OCI-LY3 (cell line): ENCODE results near the gene CEP85L.

Source experiments
- H2AFZ ChIP-seq: fragments of 200-600, 300-600 bp; shearing (Covaris generic); 2 replicates; pipeline ENCODE4 v1.6.0; 2014; ENCODE audit warnings: antibody characterized with exemption, low read depth, low read length
- H3K27ac ChIP-seq: fragments of 200-600, 300-600 bp; sonication (generic); 2 replicates; pipeline ENCODE4 v1.5.1; 2014; ENCODE audit warnings: mild to moderate bottlenecking, low read length, moderate library complexity, mixed read lengths
- H3K27me3 ChIP-seq: fragments of 200-600, 300-600 bp; sonication (generic); 2 replicates; pipeline ENCODE4 v1.6.1; 2014; ENCODE audit warnings: low read depth, low read length, mixed read lengths
- H3K36me3 ChIP-seq: fragments of 200-600, 300-600 bp; sonication (generic); replicated peaks from 2 replicates; pipeline ENCODE3; 2014; ENCODE audit warnings: low read depth, low read length, mixed read lengths
- H3K4me1 ChIP-seq: fragments of 300-600, 200-600 bp; sonication (generic); 2 replicates; pipeline ENCODE4 v1.6.1; 2014; ENCODE audit warnings: low read length, mixed read lengths
- H3K4me2 ChIP-seq: fragments of 200-600, 300-600 bp; sonication (generic); 2 replicates; pipeline ENCODE4 v1.6.1; 2014; ENCODE audit warnings: low read length, mixed read lengths
- H3K4me3 ChIP-seq: fragments of 300-600, 200-600 bp; sonication (generic); 2 replicates; pipeline ENCODE4 v1.5.1; 2014; ENCODE audit warnings: antibody characterized with exemption, mild to moderate bottlenecking, low read length, moderate library complexity
- H3K79me2 ChIP-seq: fragments of 300-600, 200-600 bp; shearing (Covaris generic); 2 replicates; pipeline ENCODE4 v1.6.1; 2014; ENCODE audit warnings: mild to moderate bottlenecking, low read length, mixed read lengths
- H3K9ac ChIP-seq: fragments of 300-600, 200-600 bp; shearing (Covaris generic); 2 replicates; pipeline ENCODE4 v1.6.0; 2014; ENCODE audit warnings: mild to moderate bottlenecking, low read length, moderate library complexity
- H3K9me3 ChIP-seq: fragments of 200-600, 300-600 bp; shearing (Covaris generic); 2 replicates; pipeline ENCODE4 v1.6.1; 2014; ENCODE audit warnings: low read length, mixed read lengths; ENCODE audit not compliant: insufficient read depth
- H4K20me1 ChIP-seq: fragments of 200-600, 300-600 bp; sonication (generic); 2 replicates; pipeline ENCODE4 v1.6.1; 2016; ENCODE audit warnings: low read length, mixed read lengths; ENCODE audit not compliant: insufficient read depth
- EZH2phosphoT487 ChIP-seq: fragments of 200-600 bp; shearing (Covaris generic); IDR thresholded peaks from 2 replicates; pipeline ENCODE4 v1.6.1; 2018; ENCODE audit warnings: antibody characterized with exemption, mixed run types, low read depth
- TF ChIP-seq, protein P1 (sequence below): fragments of 200-600, 300-600 bp; sonication (generic); IDR thresholded peaks from 2 replicates; pipeline ENCODE4 v1.5.1; 2014; ENCODE audit warnings: antibody characterized with exemption, low read length, low read depth

The CEP85L gene

DNA sequence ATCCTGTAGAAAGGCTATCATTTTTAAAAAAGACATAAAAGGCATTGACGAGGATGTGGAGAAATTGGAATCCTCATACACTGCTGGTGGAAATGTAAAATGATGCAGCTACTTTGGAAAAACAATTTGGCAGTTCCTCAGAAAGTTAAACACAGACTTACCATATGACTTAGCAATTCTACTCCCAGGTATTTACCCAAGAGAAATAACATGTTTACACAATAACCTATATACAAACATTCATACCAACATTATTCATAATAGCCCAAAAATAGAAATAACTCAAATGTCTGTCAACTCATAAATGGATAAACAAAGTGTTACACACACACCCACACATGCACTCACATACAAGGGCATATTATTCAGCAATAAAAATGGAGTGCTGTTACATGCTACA is 23.4 kb upstream of the CEP85L start:
- no peak overlapping the region for H3K4me2 ChIP-seq
- H3K27me3 ChIP-seq, result no peaks in the 10 kb centered on the region
- no peaks in the 10 kb centered on the region for H3K79me2 ChIP-seq
- no peaks in the 10 kb centered on the region for H4K20me1 ChIP-seq
- H3K9ac ChIP-seq, result no peak overlapping the region
- H3K9me3 ChIP-seq, result no peaks in the 10 kb centered on the region
- no peaks in the 10 kb centered on the region for H3K36me3 ChIP-seq
- no peak overlapping the region for H3K4me3 ChIP-seq
- no peak overlapping the region for H2AFZ ChIP-seq
- H3K4me1 ChIP-seq, result no peaks in the 10 kb centered on the region
- no peak overlapping the region for H3K27ac ChIP-seq
- TF ChIP-seq EZH2phosphoT487, result no peak
- TF ChIP-seq, protein P1, sequence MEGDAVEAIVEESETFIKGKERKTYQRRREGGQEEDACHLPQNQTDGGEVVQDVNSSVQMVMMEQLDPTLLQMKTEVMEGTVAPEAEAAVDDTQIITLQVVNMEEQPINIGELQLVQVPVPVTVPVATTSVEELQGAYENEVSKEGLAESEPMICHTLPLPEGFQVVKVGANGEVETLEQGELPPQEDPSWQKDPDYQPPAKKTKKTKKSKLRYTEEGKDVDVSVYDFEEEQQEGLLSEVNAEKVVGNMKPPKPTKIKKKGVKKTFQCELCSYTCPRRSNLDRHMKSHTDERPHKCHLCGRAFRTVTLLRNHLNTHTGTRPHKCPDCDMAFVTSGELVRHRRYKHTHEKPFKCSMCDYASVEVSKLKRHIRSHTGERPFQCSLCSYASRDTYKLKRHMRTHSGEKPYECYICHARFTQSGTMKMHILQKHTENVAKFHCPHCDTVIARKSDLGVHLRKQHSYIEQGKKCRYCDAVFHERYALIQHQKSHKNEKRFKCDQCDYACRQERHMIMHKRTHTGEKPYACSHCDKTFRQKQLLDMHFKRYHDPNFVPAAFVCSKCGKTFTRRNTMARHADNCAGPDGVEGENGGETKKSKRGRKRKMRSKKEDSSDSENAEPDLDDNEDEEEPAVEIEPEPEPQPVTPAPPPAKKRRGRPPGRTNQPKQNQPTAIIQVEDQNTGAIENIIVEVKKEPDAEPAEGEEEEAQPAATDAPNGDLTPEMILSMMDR, result no peak

DNA sequence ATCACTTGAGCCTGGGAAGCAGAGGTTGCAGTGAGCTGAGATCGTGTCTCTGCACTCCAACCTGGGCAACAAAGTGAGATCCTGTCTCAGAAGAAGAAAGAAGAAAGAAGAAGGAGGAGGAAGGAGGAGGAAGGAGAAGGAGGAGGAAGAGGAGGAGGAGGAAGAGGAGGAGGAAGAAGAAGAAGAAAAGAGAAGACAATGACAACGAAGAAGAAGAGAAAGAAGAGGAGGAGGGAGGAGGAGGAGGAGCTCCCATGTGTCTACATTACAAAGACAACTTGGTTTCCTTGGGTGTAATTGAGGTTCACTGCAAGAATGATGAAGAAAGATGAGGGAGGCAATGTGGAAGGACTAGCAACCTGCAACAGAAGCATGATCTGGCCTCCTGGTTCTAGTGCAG is 21.3 kb upstream of the CEP85L start:
- Histone ChIP-seq H3K4me2 (no peak overlapping the region), H4K20me1 (no peaks in the 10 kb centered on the region), H3K27ac (no peak overlapping the region), H3K79me2 (no peaks in the 10 kb centered on the region), H3K9me3 (no peaks in the 10 kb centered on the region), H3K4me3 (no peak overlapping the region), H2AFZ (no peak overlapping the region), H3K27me3 (no peaks in the 10 kb centered on the region), H3K36me3 (no peaks in the 10 kb centered on the region), H3K4me1 (no peaks in the 10 kb centered on the region), H3K9ac (no peak overlapping the region)
- TF ChIP-seq, protein P1, result no peak
- TF ChIP-seq EZH2phosphoT487, result no peak

DNA sequence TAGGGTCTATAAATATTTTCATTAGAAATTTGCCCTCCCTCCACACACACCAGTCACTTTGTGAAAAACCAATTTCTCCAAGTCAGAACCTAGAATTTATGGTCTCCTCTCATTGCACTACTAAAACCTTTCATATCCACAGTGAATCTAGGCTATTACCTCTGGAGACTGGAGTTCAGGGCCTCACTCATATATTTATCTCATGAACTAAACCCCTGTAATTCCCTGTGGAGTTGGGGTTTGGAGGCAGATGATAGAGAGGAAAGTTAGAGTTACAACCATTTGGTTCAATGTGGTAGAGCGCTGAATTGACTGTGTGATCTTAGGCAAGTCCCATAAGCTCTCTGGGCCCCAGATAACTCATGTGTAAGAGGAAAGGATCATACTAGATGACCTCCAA is 18.2 kb upstream of the CEP85L start:
- Histone ChIP-seq H3K4me2 (no peak overlapping the region), H2AFZ (no peak overlapping the region), H3K27me3 (no peaks in the 10 kb centered on the region), H3K9me3 (no peaks in the 10 kb centered on the region), H3K9ac (no peak overlapping the region), H3K36me3 (no peaks in the 10 kb centered on the region), H4K20me1 (no peaks in the 10 kb centered on the region), H3K79me2 (no peaks in the 10 kb centered on the region), H3K4me1 (no peaks in the 10 kb centered on the region), H3K27ac (no peak overlapping the region), H3K4me3 (no peak overlapping the region)
- TF ChIP-seq, protein P1, result no peak
- no peak for TF ChIP-seq EZH2phosphoT487

DNA sequence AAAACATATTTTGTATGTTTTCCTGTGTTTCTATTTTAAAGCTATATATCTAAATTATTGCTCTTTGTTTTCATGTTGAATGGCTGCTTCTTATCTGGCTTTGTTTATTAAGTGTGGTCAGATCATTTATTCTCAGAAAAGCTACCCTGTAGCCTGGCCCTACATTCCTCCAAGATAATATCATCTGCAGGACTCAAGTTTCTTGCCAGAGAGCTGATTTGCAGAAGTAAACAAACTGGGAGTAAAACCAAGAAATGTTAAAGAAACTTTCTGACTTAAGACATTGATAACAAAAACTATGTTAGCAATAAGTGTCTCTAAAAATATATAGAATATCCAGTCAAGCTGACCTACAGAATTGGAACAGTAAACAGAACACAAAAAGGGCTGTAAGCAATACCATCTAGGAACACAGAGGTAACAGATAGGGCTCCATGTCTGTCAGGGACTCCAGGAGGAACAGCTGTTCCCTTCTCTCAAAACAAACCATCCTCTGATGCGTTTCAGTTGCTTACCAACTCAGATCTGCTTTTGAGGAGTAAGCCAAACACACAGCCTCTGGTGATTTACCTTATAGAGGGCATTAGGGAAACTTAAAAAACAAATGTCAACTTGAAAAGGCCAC is 17.5 kb upstream of the CEP85L start:
- TF ChIP-seq, protein P1, result no peak
- TF ChIP-seq EZH2phosphoT487, result no peak
- no peaks in the 10 kb centered on the region for H3K9me3 ChIP-seq
- H3K36me3 ChIP-seq, result no peaks in the 10 kb centered on the region
- no peak overlapping the region for H3K4me3 ChIP-seq
- H3K27me3 ChIP-seq, result no peaks in the 10 kb centered on the region
- H3K4me2 ChIP-seq, result no peak overlapping the region
- no peaks in the 10 kb centered on the region for H3K4me1 ChIP-seq
- H3K79me2 ChIP-seq, result no peaks in the 10 kb centered on the region
- H4K20me1 ChIP-seq, result no peaks in the 10 kb centered on the region
- H3K27ac ChIP-seq, result no peak overlapping the region
- H3K9ac ChIP-seq, result no peak overlapping the region
- no peak overlapping the region for H2AFZ ChIP-seq
